ENCODE results near the gene RHOJ.

DNA sequence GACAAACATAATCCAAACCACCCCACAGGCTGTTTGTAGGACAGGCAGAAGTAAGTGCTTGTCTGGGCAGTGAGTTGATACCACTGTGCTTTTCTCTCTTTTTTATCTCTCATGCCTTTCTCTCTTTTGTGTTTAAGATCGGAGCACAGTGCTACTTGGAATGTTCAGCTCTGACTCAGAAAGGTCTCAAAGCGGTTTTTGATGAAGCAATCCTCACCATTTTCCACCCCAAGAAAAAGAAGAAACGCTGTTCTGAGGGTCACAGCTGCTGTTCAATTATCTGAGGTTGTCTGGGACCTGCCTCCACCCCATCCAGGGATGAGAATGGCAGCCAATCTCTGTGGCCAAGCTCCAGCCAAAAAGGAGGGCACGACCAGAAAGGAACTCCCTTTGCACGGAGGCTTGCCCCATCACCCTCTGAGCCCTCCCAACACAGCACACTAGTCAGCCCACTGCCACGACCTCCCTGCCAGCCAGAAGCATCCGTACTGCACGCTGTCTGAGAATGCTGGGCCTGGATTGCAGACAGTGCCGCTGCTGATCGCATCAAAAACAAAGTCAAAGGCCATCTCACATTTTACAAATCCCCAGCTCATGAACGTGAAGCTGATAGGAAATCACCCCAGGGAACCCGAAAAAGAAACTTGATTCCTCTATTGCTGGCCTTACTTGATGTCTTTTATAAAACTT lies 86.6 kb downstream of the RHOJ start:
- TF ChIP-seq, protein P1, sequence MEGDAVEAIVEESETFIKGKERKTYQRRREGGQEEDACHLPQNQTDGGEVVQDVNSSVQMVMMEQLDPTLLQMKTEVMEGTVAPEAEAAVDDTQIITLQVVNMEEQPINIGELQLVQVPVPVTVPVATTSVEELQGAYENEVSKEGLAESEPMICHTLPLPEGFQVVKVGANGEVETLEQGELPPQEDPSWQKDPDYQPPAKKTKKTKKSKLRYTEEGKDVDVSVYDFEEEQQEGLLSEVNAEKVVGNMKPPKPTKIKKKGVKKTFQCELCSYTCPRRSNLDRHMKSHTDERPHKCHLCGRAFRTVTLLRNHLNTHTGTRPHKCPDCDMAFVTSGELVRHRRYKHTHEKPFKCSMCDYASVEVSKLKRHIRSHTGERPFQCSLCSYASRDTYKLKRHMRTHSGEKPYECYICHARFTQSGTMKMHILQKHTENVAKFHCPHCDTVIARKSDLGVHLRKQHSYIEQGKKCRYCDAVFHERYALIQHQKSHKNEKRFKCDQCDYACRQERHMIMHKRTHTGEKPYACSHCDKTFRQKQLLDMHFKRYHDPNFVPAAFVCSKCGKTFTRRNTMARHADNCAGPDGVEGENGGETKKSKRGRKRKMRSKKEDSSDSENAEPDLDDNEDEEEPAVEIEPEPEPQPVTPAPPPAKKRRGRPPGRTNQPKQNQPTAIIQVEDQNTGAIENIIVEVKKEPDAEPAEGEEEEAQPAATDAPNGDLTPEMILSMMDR (IDR thresholded peaks at IDR 0.05; ENCODE audit: low read depth, low read length, missing input control): no peak
- TF ChIP-seq YY1 (IDR thresholded peaks at IDR 0.05) (no peak), REST (IDR thresholded peaks at IDR 0.05) (no peak), TAF1 (conservative IDR thresholded peaks at IDR 0.05) (no peak), ATF3 (IDR thresholded peaks at IDR 0.05) (no peak)
- TF ChIP-seq, protein P2, sequence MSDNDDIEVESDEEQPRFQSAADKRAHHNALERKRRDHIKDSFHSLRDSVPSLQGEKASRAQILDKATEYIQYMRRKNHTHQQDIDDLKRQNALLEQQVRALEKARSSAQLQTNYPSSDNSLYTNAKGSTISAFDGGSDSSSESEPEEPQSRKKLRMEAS (IDR thresholded peaks at IDR 0.05): no peak

Measured in liver (tissue), 3 donors.